Muscle of leg (tissue), 11 donors: ENCODE measurements around the gene B4GALNT2. TPM values are rescaled to one million over a fixed set of nuclear protein-coding genes. Genes with fewer than 3 reads are reported as not detected.

Experiments used
- DNase-seq: peaks from one replicate; pipeline ENCODE4 v3.0.0; 2013
- H3K27ac ChIP-seq: one replicate; pipeline ENCODE4 v1.5.1; 2013; ENCODE audit warnings: mild to moderate bottlenecking, low read length, control low read depth
- H3K27me3 ChIP-seq: one replicate; pipeline ENCODE4 v1.6.1; 2013; ENCODE audit warnings: low read length; ENCODE audit not compliant: control insufficient read depth, insufficient read depth
- H3K36me3 ChIP-seq: one replicate; pipeline ENCODE4 v1.6.1; 2013; ENCODE audit warnings: low read length; ENCODE audit not compliant: control insufficient read depth, insufficient read depth
- H3K4me1 ChIP-seq: one replicate; pipeline ENCODE4 v1.6.1; 2013; ENCODE audit warnings: low read length; ENCODE audit not compliant: control insufficient read depth, insufficient read depth
- H3K4me3 ChIP-seq: one replicate; pipeline ENCODE4 v1.5.1; 2013; ENCODE audit warnings: low read length, control low read depth
- H3K9me3 ChIP-seq: replicated peaks from 2 replicates; pipeline ENCODE4 v1.6.1; 2013; ENCODE audit warnings: low read depth, low read length; ENCODE audit not compliant: control insufficient read depth
- WGBS: methylation state at CpG from one replicate; pipeline ENCODE4 v1.1.5; 2013; ENCODE audit warnings: missing lambda C conversion rate; ENCODE audit not compliant: insufficient coverage; 5-methylcytosine and 5-hydroxymethylcytosine counted together
- polyA plus RNA-seq, 8 donors: library from polyadenylated mRNA; unstranded; fragments of 120-200 nt; gene quantifications; one replicate each; pipeline versions ENCODE4 v1.2.1 to v1.2.3, GENCODE V29; 2013; ENCODE audit warnings: inconsistent platforms in 1 of 8, low replicate concordance in 1 of 8; ENCODE audit not compliant: insufficient read length in 8 of 8, insufficient read depth in 1 of 8
- total RNA-seq: library from RNA; stranded (reverse); fragments of 120-200 nt; gene quantifications from one replicate; pipeline ENCODE4 v1.2.4, GENCODE V29; 2013

B4GALNT2 gene
- total and polyA plus RNA-seq, 9 donors = under 0.01 to 0.21 (median 0.07) TPM

GRCh38 chr17:49191917-49192741 is 59.6 kb downstream of the B4GALNT2 start:
- H3K27ac ChIP-seq = peak overlapping the region; percentile 100
- peaks cover 7% of the 10 kb centered on the region for H3K4me1 ChIP-seq
- peak overlapping the region; percentile 88 for H3K4me3 ChIP-seq
- H3K36me3 ChIP-seq = no peaks in the 10 kb centered on the region
- peaks cover 2% of the 10 kb centered on the region for H3K27me3 ChIP-seq
- no peaks in the 10 kb centered on the region for H3K9me3 ChIP-seq
- DNase-seq = peak; percentile 96
- under 1% methylated on average over 52 of the region's 53 CpGs for WGBS

GRCh38 chr17:49193513-49194296 is 61.1 kb downstream of the B4GALNT2 start:
- no peaks in the 10 kb centered on the region for H3K9me3 ChIP-seq
- 1% methylated on average over 14 of the region's 21 CpGs for WGBS
- peak overlapping the region; percentile 47 for H3K27ac ChIP-seq
- peaks cover 2% of the 10 kb centered on the region for H3K27me3 ChIP-seq
- peaks cover 7% of the 10 kb centered on the region for H3K4me1 ChIP-seq
- H3K4me3 ChIP-seq = peak overlapping the region; percentile 88
- H3K36me3 ChIP-seq = no peaks in the 10 kb centered on the region
- peak; percentile 57 for DNase-seq

- Histone ChIP-seq H3K27ac (no peak overlapping the region), H3K4me3 (no peak overlapping the region), H3K36me3 (no peaks in the 10 kb centered on the region), H3K27me3 (peaks cover 2% of the 10 kb centered on the region), H3K4me1 (peaks cover 7% of the 10 kb centered on the region), H3K9me3 (no peaks in the 10 kb centered on the region)
- no peak for DNase-seq
- 64% methylated on average over 2 of the region's 3 CpGs for WGBS
Observed at GRCh38 chr17:49194297-49194607, 61.7 kb downstream of the B4GALNT2 start.

GRCh38 chr17:49195751-49196150 is 63.2 kb downstream of the B4GALNT2 start:
- H3K27ac ChIP-seq = no peak overlapping the region
- WGBS = no CpG with 5 or more reads among the region's 4 CpGs
- peaks cover 6% of the 10 kb centered on the region for H3K27me3 ChIP-seq
- no peaks in the 10 kb centered on the region for H3K36me3 ChIP-seq
- H3K9me3 ChIP-seq = no peaks in the 10 kb centered on the region
- DNase-seq = no peak
- H3K4me1 ChIP-seq = peaks cover 5% of the 10 kb centered on the region
- H3K4me3 ChIP-seq = no peak overlapping the region

- no peak overlapping the region for H3K27ac ChIP-seq
Observed at GRCh38 chr17:49196520-49196919, 64.0 kb downstream of the B4GALNT2 start.

GRCh38 chr17:49197346-49197998 is 64.9 kb downstream of the B4GALNT2 start:
- Histone ChIP-seq H3K9me3 (no peaks in the 10 kb centered on the region), H3K27ac (no peak overlapping the region), H3K36me3 (no peaks in the 10 kb centered on the region), H3K27me3 (peaks cover 7% of the 10 kb centered on the region), H3K4me1 (peaks cover 4% of the 10 kb centered on the region), H3K4me3 (no peak overlapping the region)
- WGBS = 54% methylated on average over 4 of the region's 5 CpGs
- no peak for DNase-seq

More at GRCh38 chr17:49196520-49196919, 64.0 kb downstream of the B4GALNT2 start:
- no peak overlapping the region for H3K4me3 ChIP-seq
- DNase-seq = no peak
- no peaks in the 10 kb centered on the region for H3K9me3 ChIP-seq
- H3K27me3 ChIP-seq = peaks cover 7% of the 10 kb centered on the region
- peaks cover 4% of the 10 kb centered on the region for H3K4me1 ChIP-seq
- no CpG with 5 or more reads among the region's 3 CpGs for WGBS
- no peaks in the 10 kb centered on the region for H3K36me3 ChIP-seq

GRCh38 chr17:49198211-49198610 is 65.6 kb downstream of the B4GALNT2 start:
- Histone ChIP-seq H3K27me3 (peaks cover 6% of the 10 kb centered on the region), H3K4me3 (no peak overlapping the region), H3K9me3 (no peaks in the 10 kb centered on the region), H3K4me1 (peaks cover 4% of the 10 kb centered on the region), H3K36me3 (no peaks in the 10 kb centered on the region), H3K27ac (no peak overlapping the region)
- no peak for DNase-seq
- no CpG with 5 or more reads among the region's 2 CpGs for WGBS

GRCh38 chr17:49200423-49201083 is 68.0 kb downstream of the B4GALNT2 start:
- DNase-seq = no peak
- WGBS = 76% methylated on average over 6 of the region's 13 CpGs
- Histone ChIP-seq H3K4me1 (no peaks in the 10 kb centered on the region), H3K27ac (no peak overlapping the region), H3K9me3 (no peaks in the 10 kb centered on the region), H3K36me3 (no peaks in the 10 kb centered on the region), H3K27me3 (peaks cover 9% of the 10 kb centered on the region), H3K4me3 (no peak overlapping the region)

GRCh38 chr17:49201481-49201927 is 68.9 kb downstream of the B4GALNT2 start:
- H3K27ac ChIP-seq = no peak overlapping the region
- no peaks in the 10 kb centered on the region for H3K36me3 ChIP-seq
- 65% methylated on average over 5 of the region's 8 CpGs for WGBS
- H3K4me1 ChIP-seq = no peaks in the 10 kb centered on the region
- no peak overlapping the region for H3K4me3 ChIP-seq
- no peaks in the 10 kb centered on the region for H3K9me3 ChIP-seq
- DNase-seq = no peak
- H3K27me3 ChIP-seq = peaks cover 9% of the 10 kb centered on the region
